Tibial nerve (tissue), 4 donors: Measurements from ENCODE around the gene GTF2F2.

Experiments
- EP300 ChIP-seq, 2 donors: sonication (generic); formaldehyde crosslinking; IDR thresholded peaks; one replicate each; pipeline ENCODE4 v1.6.1; 2017; ENCODE audit warnings: antibody characterized with exemption in 2 of 2, mild to moderate bottlenecking in 1 of 2
- POLR2A ChIP-seq, 2 donors: fragments of 450-650 bp; IDR thresholded peaks; one replicate each; pipeline ENCODE4 v1.6.1; 2017; ENCODE audit warnings: antibody characterized with exemption in 2 of 2, mild to moderate bottlenecking in 2 of 2, moderate library complexity in 2 of 2
- TF ChIP-seq, protein P1 (sequence below), 5 experiments: fragments of 200-600 bp in 3 of 5; fragments of 450-650 bp in 2 of 5; sonication (generic) in 3 of 5; IDR thresholded peaks; one replicate each; pipeline ENCODE4 v1.5.1; 2016 to 2019; ENCODE audit warnings: antibody characterized with exemption in 5 of 5, mild to moderate bottlenecking in 3 of 5, moderate library complexity in 2 of 5

DNA sequence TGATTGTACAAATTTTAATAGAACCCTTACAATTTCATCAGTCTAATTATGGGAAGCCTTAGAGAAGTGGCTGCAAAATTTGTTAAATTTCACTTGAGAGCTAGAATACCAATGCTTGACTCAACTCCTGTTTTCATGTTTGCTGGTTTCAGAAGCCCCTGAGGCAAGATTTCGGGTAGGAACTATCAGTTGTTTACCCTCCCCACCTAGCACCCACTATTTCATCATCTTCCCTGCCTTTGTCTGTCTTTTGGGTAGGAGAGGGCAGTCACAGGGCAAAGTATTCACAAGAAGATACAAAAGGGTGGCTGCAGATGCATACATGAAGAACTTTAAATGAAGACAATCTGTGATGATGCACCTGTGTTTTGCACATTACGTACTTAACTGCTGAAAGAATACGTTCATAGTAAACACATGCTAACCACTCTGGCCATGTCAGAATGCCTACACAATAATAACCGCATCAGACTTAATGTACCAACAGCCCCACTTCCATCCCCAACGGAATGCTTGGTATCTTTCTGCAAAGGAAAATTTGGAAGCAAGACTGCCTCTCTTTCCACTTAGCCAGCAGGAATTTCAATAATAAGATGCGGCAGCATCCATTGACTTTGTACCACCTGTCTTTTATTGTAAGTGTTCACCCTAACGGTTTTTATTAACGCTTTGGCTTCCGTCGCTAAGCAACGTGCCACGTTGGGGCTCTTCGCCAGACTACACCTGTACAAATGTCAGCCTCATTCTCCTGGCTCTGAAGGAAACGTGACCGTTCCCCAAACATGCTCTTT is 190.2 kb downstream of the GTF2F2 start:
- TF ChIP-seq, protein P1, sequence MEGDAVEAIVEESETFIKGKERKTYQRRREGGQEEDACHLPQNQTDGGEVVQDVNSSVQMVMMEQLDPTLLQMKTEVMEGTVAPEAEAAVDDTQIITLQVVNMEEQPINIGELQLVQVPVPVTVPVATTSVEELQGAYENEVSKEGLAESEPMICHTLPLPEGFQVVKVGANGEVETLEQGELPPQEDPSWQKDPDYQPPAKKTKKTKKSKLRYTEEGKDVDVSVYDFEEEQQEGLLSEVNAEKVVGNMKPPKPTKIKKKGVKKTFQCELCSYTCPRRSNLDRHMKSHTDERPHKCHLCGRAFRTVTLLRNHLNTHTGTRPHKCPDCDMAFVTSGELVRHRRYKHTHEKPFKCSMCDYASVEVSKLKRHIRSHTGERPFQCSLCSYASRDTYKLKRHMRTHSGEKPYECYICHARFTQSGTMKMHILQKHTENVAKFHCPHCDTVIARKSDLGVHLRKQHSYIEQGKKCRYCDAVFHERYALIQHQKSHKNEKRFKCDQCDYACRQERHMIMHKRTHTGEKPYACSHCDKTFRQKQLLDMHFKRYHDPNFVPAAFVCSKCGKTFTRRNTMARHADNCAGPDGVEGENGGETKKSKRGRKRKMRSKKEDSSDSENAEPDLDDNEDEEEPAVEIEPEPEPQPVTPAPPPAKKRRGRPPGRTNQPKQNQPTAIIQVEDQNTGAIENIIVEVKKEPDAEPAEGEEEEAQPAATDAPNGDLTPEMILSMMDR (IDR thresholded peaks at IDR 0.05): no peak
- TF ChIP-seq EP300 (IDR thresholded peaks at IDR 0.05): no peak
- no peak for TF ChIP-seq POLR2A (IDR thresholded peaks at IDR 0.05)
